Stimulated activated CD4-positive, alpha-beta T cell treated with anti-CD3 and anti-CD28 coated beads, Interleukin-2, amount 100 ng/mL, for 24 hours (primary cell): ENCODE results near the gene GPR50.

Source experiments
- DNase-seq, 2 donors: peaks; one replicate each; pipeline ENCODE4 v3.0.0-alpha.2; 2020

GPR50 gene

GRCh38 chrX:151228935-151229334, 52.6 kb downstream of the GPR50 start:
- no peak for DNase-seq
